ENCODE results near the gene ADCY5.

- TF ChIP-seq REST (IDR thresholded peaks at IDR 0.05; ENCODE audit: insufficient read depth in 1 of 2, low read depth in 2 of 2, low read length in 2 of 2): no peak
- no peak for TF ChIP-seq SIN3A (IDR thresholded peaks at IDR 0.05; ENCODE audit: borderline replicate concordance, insufficient read depth, low read length)
These were observed 109.6 kb downstream of the ADCY5 start for GRCh38 chr3:123339302-123339701.

Measured in PFSK-1 (cell line).